MM.1S (cell line): ENCODE data around the gene DENND4B.

Experiments used
- DNase-seq: peaks from one replicate; pipeline ENCODE4 v3.0.0-alpha.2; 2015
- H2AFZ ChIP-seq: fragments of 300-600 bp; sonication (generic); 2 replicates; pipeline ENCODE4 v1.6.0; 2016; ENCODE audit warnings: antibody characterized with exemption, low read length
- H3F3A ChIP-seq: fragments of 300-600 bp; sonication (generic); 2 replicates; pipeline ENCODE4 v1.6.1; 2016; ENCODE audit warnings: mild to moderate bottlenecking, antibody characterized with exemption, low read length, moderate library complexity, mixed read lengths; ENCODE audit not compliant: insufficient read depth
- H3K27ac ChIP-seq: fragments of 300-600 bp; sonication (generic); 2 replicates; pipeline ENCODE4 v1.5.1; 2016; ENCODE audit warnings: mild to moderate bottlenecking, low read length
- H3K27me3 ChIP-seq: fragments of 300-600 bp; sonication (generic); replicated peaks from 2 replicates; pipeline ENCODE4 v1.6.0; 2016; ENCODE audit warnings: low read length; ENCODE audit not compliant: insufficient read depth
- H3K36me3 ChIP-seq: fragments of 300-600 bp; sonication (generic); replicated peaks from 2 replicates; pipeline ENCODE4 v1.6.1; 2016; ENCODE audit warnings: mild to moderate bottlenecking, low read length, mixed read lengths; ENCODE audit not compliant: insufficient read depth
- H3K4me1 ChIP-seq: fragments of 300-600 bp; sonication (generic); 2 replicates; pipeline ENCODE4 v1.6.1; 2016; ENCODE audit warnings: low read length, mixed read lengths
- H3K4me2 ChIP-seq: fragments of 300-600 bp; sonication (generic); 2 replicates; pipeline ENCODE4 v1.6.0; 2016; ENCODE audit warnings: low read depth, low read length
- H3K4me3 ChIP-seq: fragments of 300-600 bp; sonication (generic); 2 replicates; pipeline ENCODE4 v1.5.1; 2016; ENCODE audit warnings: low read length, mixed read lengths
- H3K79me2 ChIP-seq: fragments of 300-600 bp; sonication (generic); 2 replicates; pipeline ENCODE4 v1.6.1; 2016; ENCODE audit warnings: mixed run types, low read length, mixed read lengths
- H3K9ac ChIP-seq: fragments of 300-600 bp; sonication (generic); 2 replicates; pipeline ENCODE4 v1.6.1; 2016; ENCODE audit warnings: low read length, mixed read lengths
- H3K9me2 ChIP-seq: fragments of 300-600 bp; sonication (generic); replicated peaks from 2 replicates; pipeline ENCODE4 v1.6.1; 2016; ENCODE audit warnings: mild to moderate bottlenecking, low read length, mixed read lengths; ENCODE audit not compliant: insufficient read depth
- H3K9me3 ChIP-seq: fragments of 300-600 bp; sonication (generic); replicated peaks from 2 replicates; pipeline ENCODE4 v1.6.1; 2016; ENCODE audit warnings: mild to moderate bottlenecking, low read length, mixed read lengths; ENCODE audit not compliant: insufficient read depth
- H4K20me1 ChIP-seq: fragments of 300-600 bp; sonication (generic); 2 replicates; pipeline ENCODE4 v1.6.1; 2016; ENCODE audit warnings: mild to moderate bottlenecking, low read length, moderate library complexity, mixed read lengths; ENCODE audit not compliant: insufficient read depth
- EZH2 ChIP-seq: fragments of 300-600 bp; sonication (generic); optimal IDR thresholded peaks from 2 replicates; pipeline ENCODE3; 2017; ENCODE audit warnings: low read depth, mild to moderate bottlenecking, antibody characterized with exemption, low read length, mixed read lengths
- EZH2phosphoT487 ChIP-seq: fragments of 300-600 bp; sonication (generic); IDR thresholded peaks from 2 replicates; pipeline ENCODE4 v1.6.1; 2018; ENCODE audit warnings: antibody characterized with exemption, low read length
- TF ChIP-seq, protein P1 (sequence below): fragments of 300-600 bp; sonication (generic); IDR thresholded peaks from 2 replicates; pipeline ENCODE4 v1.5.1; 2016; ENCODE audit warnings: antibody characterized with exemption, low read length, mixed read lengths

DENND4B gene, protein sequence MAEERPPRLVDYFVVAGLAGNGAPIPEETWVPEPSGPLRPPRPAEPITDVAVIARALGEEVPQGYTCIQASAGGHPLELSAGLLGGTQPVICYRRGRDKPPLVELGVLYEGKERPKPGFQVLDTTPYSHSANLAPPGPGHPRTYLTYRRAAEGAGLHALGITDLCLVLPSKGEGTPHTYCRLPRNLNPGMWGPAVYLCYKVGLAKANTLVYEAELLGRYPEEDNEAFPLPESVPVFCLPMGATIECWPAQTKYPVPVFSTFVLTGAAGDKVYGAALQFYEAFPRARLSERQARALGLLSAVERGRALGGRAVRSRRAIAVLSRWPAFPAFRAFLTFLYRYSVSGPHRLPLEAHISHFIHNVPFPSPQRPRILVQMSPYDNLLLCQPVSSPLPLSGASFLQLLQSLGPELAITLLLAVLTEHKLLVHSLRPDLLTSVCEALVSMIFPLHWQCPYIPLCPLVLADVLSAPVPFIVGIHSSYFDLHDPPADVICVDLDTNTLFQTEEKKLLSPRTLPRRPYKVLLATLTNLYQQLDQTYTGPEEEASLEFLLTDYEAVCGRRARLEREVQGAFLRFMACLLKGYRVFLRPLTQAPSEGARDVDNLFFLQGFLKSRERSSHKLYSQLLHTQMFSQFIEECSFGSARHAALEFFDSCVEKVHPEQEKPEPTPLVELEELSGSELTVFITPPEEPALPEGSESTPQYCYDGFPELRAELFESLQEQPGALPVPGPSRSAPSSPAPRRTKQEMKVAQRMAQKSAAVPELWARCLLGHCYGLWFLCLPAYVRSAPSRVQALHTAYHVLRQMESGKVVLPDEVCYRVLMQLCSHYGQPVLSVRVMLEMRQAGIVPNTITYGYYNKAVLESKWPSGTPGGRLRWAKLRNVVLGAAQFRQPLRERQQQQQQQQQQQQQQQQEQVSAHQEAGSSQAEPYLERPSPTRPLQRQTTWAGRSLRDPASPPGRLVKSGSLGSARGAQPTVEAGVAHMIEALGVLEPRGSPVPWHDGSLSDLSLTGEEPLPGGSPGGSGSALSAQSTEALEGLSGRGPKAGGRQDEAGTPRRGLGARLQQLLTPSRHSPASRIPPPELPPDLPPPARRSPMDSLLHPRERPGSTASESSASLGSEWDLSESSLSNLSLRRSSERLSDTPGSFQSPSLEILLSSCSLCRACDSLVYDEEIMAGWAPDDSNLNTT (N-terminal part only)

GRCh38 chr1:153946622-153947241 is at the start of gene DENND4B:
DENND4B (minus strand) TSS chr1:153946718; CDS start chr1:153944374, 2,344 bp downstream.
- Histone ChIP-seq H3K27ac (peak within 1 kb of the TSS; percentile 85), H3K4me1 (peaks cover 5% of the 10 kb centered on the region), H3K4me3 (peak within 1 kb of the TSS; percentile 91), H3K9me2 (no peaks in the 10 kb centered on the region), H3K36me3 (0 out of 2 replicates have a peak, but pooled peaks cover 2% of the 10 kb centered on the region), H2AFZ (peak within 1 kb of the TSS; percentile 71), H3K4me2 (peak within 1 kb of the TSS; percentile 89), H3F3A (peaks cover 28% of the 10 kb centered on the region), H3K9me3 (no peaks in the 10 kb centered on the region), H3K79me2 (peaks cover 28% of the 10 kb centered on the region), H4K20me1 (no peaks in the 10 kb centered on the region), H3K27me3 (no peaks in the 10 kb centered on the region), H3K9ac (peak within 1 kb of the TSS; percentile 86)
- TF ChIP-seq, protein P1, sequence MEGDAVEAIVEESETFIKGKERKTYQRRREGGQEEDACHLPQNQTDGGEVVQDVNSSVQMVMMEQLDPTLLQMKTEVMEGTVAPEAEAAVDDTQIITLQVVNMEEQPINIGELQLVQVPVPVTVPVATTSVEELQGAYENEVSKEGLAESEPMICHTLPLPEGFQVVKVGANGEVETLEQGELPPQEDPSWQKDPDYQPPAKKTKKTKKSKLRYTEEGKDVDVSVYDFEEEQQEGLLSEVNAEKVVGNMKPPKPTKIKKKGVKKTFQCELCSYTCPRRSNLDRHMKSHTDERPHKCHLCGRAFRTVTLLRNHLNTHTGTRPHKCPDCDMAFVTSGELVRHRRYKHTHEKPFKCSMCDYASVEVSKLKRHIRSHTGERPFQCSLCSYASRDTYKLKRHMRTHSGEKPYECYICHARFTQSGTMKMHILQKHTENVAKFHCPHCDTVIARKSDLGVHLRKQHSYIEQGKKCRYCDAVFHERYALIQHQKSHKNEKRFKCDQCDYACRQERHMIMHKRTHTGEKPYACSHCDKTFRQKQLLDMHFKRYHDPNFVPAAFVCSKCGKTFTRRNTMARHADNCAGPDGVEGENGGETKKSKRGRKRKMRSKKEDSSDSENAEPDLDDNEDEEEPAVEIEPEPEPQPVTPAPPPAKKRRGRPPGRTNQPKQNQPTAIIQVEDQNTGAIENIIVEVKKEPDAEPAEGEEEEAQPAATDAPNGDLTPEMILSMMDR, result peak; percentile 98
- no peak for TF ChIP-seq EZH2phosphoT487
- DNase-seq, result peak; percentile 94

- H2AFZ ChIP-seq, result no peak overlapping the region
- H3K4me2 ChIP-seq, result no peak overlapping the region
- peaks cover 12% of the 10 kb centered on the region for H3K4me1 ChIP-seq
- H3K9me3 ChIP-seq, result no peaks in the 10 kb centered on the region
- H3K27me3 ChIP-seq, result no peaks in the 10 kb centered on the region
- no peaks in the 10 kb centered on the region for H3K9me2 ChIP-seq
- H3K36me3 ChIP-seq, result peaks cover 17% of the 10 kb centered on the region
- H3K27ac ChIP-seq, result no peak overlapping the region
- TF ChIP-seq, protein P1, result no peak
- no peak for TF ChIP-seq EZH2phosphoT487
- no peaks in the 10 kb centered on the region for H4K20me1 ChIP-seq
- peaks cover 46% of the 10 kb centered on the region for H3F3A ChIP-seq
- H3K4me3 ChIP-seq, result no peak overlapping the region
- no peak for DNase-seq
- no peak overlapping the region for H3K9ac ChIP-seq
- H3K79me2 ChIP-seq, result peaks cover 21% of the 10 kb centered on the region
These were observed 49.1 kb upstream of the DENND4B start for GRCh38 chr1:153995640-153996039.

DNA sequence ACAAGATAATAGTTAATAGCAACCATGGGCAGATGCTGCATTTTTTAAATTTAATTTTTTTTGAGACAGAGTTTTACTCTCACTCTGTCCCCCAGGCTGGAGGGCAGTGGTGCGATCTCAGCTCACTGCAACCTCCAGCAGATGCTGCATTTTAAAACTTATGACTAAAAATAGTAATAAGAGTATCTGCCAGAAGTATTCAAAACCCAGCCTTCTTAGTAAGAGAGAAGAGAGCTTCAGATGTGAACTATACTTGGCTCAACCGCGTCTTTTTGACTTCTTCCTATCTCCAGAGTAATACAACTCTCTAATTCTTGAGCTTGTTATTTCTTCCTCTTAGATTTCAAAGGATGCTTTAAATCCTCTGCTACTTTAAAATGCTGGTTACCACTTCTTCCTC is 48.7 kb upstream of the DENND4B start:
- no peaks in the 10 kb centered on the region for H4K20me1 ChIP-seq
- no peak overlapping the region for H3K27ac ChIP-seq
- TF ChIP-seq EZH2phosphoT487 (no peak), EZH2 (no peak)
- TF ChIP-seq, protein P1, result no peak
- no peaks in the 10 kb centered on the region for H3K27me3 ChIP-seq
- H2AFZ ChIP-seq, result no peak overlapping the region
- H3K79me2 ChIP-seq, result peaks cover 21% of the 10 kb centered on the region
- no peaks in the 10 kb centered on the region for H3K9me2 ChIP-seq
- peaks cover 12% of the 10 kb centered on the region for H3K4me1 ChIP-seq
- no peak overlapping the region for H3K9ac ChIP-seq
- no peaks in the 10 kb centered on the region for H3K9me3 ChIP-seq
- H3F3A ChIP-seq, result peaks cover 46% of the 10 kb centered on the region
- peaks cover 17% of the 10 kb centered on the region for H3K36me3 ChIP-seq
- no peak for DNase-seq
- no peak overlapping the region for H3K4me2 ChIP-seq
- no peak overlapping the region for H3K4me3 ChIP-seq
